Neural cell (in vitro differentiated cells): Measurements from ENCODE around the gene DDX56. TPM values are rescaled to one million over a fixed set of nuclear protein-coding genes. Genes with fewer than 3 reads are reported as not detected.

Source experiments
- H2AFZ ChIP-seq: fragments of 200-600, 300-800 bp; sonication (generic), shearing (Covaris generic); 2 replicates; pipeline ENCODE4 v1.6.0; 2014; ENCODE audit warnings: low read depth, mild to moderate bottlenecking, antibody characterized with exemption, low read length, moderate library complexity
- H3F3A ChIP-seq: fragments of 200-600 bp; shearing (Covaris generic); 2 replicates; pipeline ENCODE4 v1.6.1; 2016; ENCODE audit warnings: mild to moderate bottlenecking, moderate library complexity, mixed read lengths, antibody characterized with exemption, low read length; ENCODE audit not compliant: insufficient read depth, poor library complexity, severe bottlenecking
- H3K27ac ChIP-seq: fragments of 200-600, 300-800 bp; sonication (generic), shearing (Covaris generic); 2 replicates; pipeline ENCODE4 v1.5.1; 2014; ENCODE audit warnings: mild to moderate bottlenecking, low read length, moderate library complexity
- H3K27me3 ChIP-seq: fragments of 300-800, 200-600 bp; sonication (generic), shearing (Covaris generic); 2 replicates; pipeline ENCODE4 v1.6.0; 2014; ENCODE audit warnings: mild to moderate bottlenecking, low read depth, low read length, moderate library complexity; ENCODE audit not compliant: insufficient read depth
- H3K36me3 ChIP-seq: fragments of 300-800, 200-600 bp; sonication (generic), shearing (Covaris generic); 2 replicates; pipeline ENCODE4 v1.5.1; 2014; ENCODE audit warnings: mild to moderate bottlenecking, antibody characterized with exemption, low read length, moderate library complexity; ENCODE audit not compliant: insufficient read depth
- H3K4me2 ChIP-seq: fragments of 300-800, 200-600 bp; sonication (generic), shearing (Covaris generic); 2 replicates; pipeline ENCODE4 v1.6.0; 2014; ENCODE audit warnings: mild to moderate bottlenecking, low read length
- H3K4me3 ChIP-seq: fragments of 300-800, 200-600 bp; sonication (generic), shearing (Covaris generic); 2 replicates; pipeline ENCODE4 v1.5.1; 2014; ENCODE audit warnings: mild to moderate bottlenecking, low read length, moderate library complexity
- H3K79me2 ChIP-seq: fragments of 200-600 bp; shearing (Covaris generic); replicated peaks from 2 replicates; pipeline ENCODE4 v1.6.0; 2014; ENCODE audit warnings: mild to moderate bottlenecking, low read length, moderate library complexity; ENCODE audit not compliant: insufficient read depth
- H3K9ac ChIP-seq: fragments of 300-800, 200-600 bp; sonication (generic), shearing (Covaris generic); 2 replicates; pipeline ENCODE4 v1.6.1; 2016; ENCODE audit warnings: mild to moderate bottlenecking, low read length, mixed read lengths
- H3K9me2 ChIP-seq: fragments of 200-600 bp; shearing (Covaris generic); 2 replicates; pipeline ENCODE4 v1.6.1; 2016; ENCODE audit warnings: mild to moderate bottlenecking, low read length, mixed read lengths; ENCODE audit not compliant: insufficient read depth
- H3K9me3 ChIP-seq: fragments of 200-600, 300-800 bp; sonication (generic), shearing (Covaris generic); 2 replicates; pipeline ENCODE4 v1.6.1; 2016; ENCODE audit warnings: mild to moderate bottlenecking, mixed run types, low read length, moderate library complexity, mixed read lengths
- H4K20me1 ChIP-seq: fragments of 200-600 bp; shearing (Covaris generic); 2 replicates; pipeline ENCODE4 v1.6.1; 2016; ENCODE audit warnings: mild to moderate bottlenecking, mixed run types; ENCODE audit not compliant: insufficient read depth
- EP300 ChIP-seq: fragments of 450-650 bp; conservative IDR thresholded peaks from 2 replicates; pipeline ENCODE4 v1.6.1; 2014; ENCODE audit warnings: antibody characterized with exemption, mild to moderate bottlenecking, moderate library complexity; ENCODE audit not compliant: poor library complexity, severe bottlenecking
- EZH2 ChIP-seq: fragments of 200-600, 300-800 bp; shearing (Covaris generic), sonication (generic); IDR thresholded peaks from 2 replicates; pipeline ENCODE4 v1.6.1; 2014; ENCODE audit warnings: antibody characterized with exemption, low read length, borderline replicate concordance, mild to moderate bottlenecking; ENCODE audit not compliant: insufficient read depth, poor library complexity, severe bottlenecking
- MXI1 ChIP-seq: fragments of 450-650 bp; conservative IDR thresholded peaks from 2 replicates; pipeline ENCODE4 v1.6.1; 2014; ENCODE audit warnings: antibody characterized with exemption, mild to moderate bottlenecking; ENCODE audit not compliant: poor library complexity, severe bottlenecking
- POLR2AphosphoS5 ChIP-seq: IDR thresholded peaks from 2 replicates; pipeline ENCODE4 v1.6.1; 2012
- RAD21 ChIP-seq: fragments of 450-650 bp; conservative IDR thresholded peaks from 2 replicates; pipeline ENCODE4 v1.6.1; 2014; ENCODE audit warnings: antibody characterized with exemption, mild to moderate bottlenecking, moderate library complexity
- SMC3 ChIP-seq: fragments of 450-650 bp; conservative IDR thresholded peaks from 2 replicates; pipeline ENCODE4 v1.6.1; 2014; ENCODE audit warnings: antibody characterized with exemption, mild to moderate bottlenecking, moderate library complexity; ENCODE audit not compliant: poor library complexity
- TAF1 ChIP-seq: IDR thresholded peaks from 2 replicates; pipeline ENCODE4 v1.6.1; 2012; ENCODE audit warnings: low read depth
- polyA plus RNA-seq: library from polyadenylated mRNA; depleted of rRNA; stranded (reverse); fragments of >200 nt; gene quantifications from 2 replicates; pipeline ENCODE4 v1.2.3, GENCODE V29; 2014
- TF ChIP-seq, protein P1 (sequence below): IDR thresholded peaks from 2 replicates; pipeline ENCODE4 v1.6.1; 2012; ENCODE audit warnings: borderline replicate concordance
- TF ChIP-seq, protein P2 (sequence below): fragments of 450-650 bp; IDR thresholded peaks from 2 replicates; pipeline ENCODE4 v1.5.1; 2014; ENCODE audit warnings: antibody characterized with exemption, mild to moderate bottlenecking, moderate library complexity; ENCODE audit not compliant: poor library complexity, severe bottlenecking

Gene DDX56
- polyA plus RNA-seq, 1 donor from 2014 or later: 80.6 TPM

DNA sequence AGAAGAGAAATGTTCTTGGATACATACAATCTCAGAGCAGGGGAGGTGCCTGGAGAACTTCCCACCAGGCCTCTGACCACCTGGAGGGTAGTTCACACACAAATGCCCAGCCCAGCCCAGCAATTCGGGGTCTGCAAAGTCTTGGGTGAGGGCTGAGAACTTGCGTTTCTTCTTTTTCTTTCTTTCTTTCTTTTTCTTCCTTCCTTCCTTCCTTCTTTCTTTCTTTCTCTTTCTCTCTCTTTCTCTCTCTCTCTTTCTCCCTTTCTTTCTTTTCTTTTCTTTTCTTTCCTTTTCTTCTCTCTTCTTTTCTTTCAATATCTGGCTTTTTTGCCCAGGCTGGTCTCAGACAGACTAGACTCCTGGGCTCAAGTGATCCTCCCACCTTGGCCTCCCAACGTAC is 54.9 kb downstream of the DDX56 start:
- Histone ChIP-seq H3K9me2 (no peaks in the 10 kb centered on the region), H3K9me3 (no peaks in the 10 kb centered on the region), H3K79me2 (no peaks in the 10 kb centered on the region), H3K9ac (no peak overlapping the region), H3K4me3 (no peak overlapping the region), H3F3A (no peaks in the 10 kb centered on the region), H3K27ac (no peak overlapping the region), H2AFZ (no peak overlapping the region), H3K27me3 (no peaks in the 10 kb centered on the region), H3K4me2 (no peak overlapping the region), H4K20me1 (no peaks in the 10 kb centered on the region), H3K36me3 (no peaks in the 10 kb centered on the region)
- TF ChIP-seq RAD21 (no peak), SMC3 (no peak), EZH2 (no peak), EP300 (no peak), MXI1 (no peak), POLR2AphosphoS5 (no peak), TAF1 (no peak)
- TF ChIP-seq, protein P1, sequence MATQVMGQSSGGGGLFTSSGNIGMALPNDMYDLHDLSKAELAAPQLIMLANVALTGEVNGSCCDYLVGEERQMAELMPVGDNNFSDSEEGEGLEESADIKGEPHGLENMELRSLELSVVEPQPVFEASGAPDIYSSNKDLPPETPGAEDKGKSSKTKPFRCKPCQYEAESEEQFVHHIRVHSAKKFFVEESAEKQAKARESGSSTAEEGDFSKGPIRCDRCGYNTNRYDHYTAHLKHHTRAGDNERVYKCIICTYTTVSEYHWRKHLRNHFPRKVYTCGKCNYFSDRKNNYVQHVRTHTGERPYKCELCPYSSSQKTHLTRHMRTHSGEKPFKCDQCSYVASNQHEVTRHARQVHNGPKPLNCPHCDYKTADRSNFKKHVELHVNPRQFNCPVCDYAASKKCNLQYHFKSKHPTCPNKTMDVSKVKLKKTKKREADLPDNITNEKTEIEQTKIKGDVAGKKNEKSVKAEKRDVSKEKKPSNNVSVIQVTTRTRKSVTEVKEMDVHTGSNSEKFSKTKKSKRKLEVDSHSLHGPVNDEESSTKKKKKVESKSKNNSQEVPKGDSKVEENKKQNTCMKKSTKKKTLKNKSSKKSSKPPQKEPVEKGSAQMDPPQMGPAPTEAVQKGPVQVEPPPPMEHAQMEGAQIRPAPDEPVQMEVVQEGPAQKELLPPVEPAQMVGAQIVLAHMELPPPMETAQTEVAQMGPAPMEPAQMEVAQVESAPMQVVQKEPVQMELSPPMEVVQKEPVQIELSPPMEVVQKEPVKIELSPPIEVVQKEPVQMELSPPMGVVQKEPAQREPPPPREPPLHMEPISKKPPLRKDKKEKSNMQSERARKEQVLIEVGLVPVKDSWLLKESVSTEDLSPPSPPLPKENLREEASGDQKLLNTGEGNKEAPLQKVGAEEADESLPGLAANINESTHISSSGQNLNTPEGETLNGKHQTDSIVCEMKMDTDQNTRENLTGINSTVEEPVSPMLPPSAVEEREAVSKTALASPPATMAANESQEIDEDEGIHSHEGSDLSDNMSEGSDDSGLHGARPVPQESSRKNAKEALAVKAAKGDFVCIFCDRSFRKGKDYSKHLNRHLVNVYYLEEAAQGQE: no peak

DNA sequence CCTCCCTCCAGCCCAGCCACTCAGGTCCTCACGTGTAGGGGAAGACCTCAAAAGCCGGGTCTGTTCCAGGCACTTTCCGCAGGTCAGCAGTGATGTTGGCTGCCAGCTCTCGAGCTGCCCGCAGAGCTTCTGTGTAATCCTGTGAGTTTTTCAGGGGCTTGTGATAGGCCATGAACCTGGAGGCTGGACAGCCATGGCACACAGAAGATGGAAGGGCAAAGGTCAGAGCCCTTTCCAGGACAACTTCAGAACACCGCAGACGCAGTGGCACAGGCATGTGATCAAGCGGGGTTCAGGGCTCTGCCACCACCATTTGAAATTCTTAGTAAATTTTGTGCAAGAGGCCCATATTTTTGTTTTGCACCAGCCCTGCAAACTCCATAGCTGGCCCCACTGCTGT is 56.5 kb downstream of the DDX56 start:
- Histone ChIP-seq H3K9ac (no peak overlapping the region), H3K36me3 (no peaks in the 10 kb centered on the region), H3K27me3 (no peaks in the 10 kb centered on the region), H4K20me1 (no peaks in the 10 kb centered on the region), H2AFZ (no peak overlapping the region), H3K4me3 (no peak overlapping the region), H3F3A (no peaks in the 10 kb centered on the region), H3K79me2 (no peaks in the 10 kb centered on the region), H3K27ac (no peak overlapping the region), H3K9me2 (no peaks in the 10 kb centered on the region), H3K9me3 (no peaks in the 10 kb centered on the region), H3K4me2 (no peak overlapping the region)
- TF ChIP-seq RAD21 (no peak), EZH2 (no peak), EP300 (no peak), MXI1 (no peak), POLR2AphosphoS5 (no peak), TAF1 (no peak), SMC3 (no peak)
- TF ChIP-seq, protein P2, sequence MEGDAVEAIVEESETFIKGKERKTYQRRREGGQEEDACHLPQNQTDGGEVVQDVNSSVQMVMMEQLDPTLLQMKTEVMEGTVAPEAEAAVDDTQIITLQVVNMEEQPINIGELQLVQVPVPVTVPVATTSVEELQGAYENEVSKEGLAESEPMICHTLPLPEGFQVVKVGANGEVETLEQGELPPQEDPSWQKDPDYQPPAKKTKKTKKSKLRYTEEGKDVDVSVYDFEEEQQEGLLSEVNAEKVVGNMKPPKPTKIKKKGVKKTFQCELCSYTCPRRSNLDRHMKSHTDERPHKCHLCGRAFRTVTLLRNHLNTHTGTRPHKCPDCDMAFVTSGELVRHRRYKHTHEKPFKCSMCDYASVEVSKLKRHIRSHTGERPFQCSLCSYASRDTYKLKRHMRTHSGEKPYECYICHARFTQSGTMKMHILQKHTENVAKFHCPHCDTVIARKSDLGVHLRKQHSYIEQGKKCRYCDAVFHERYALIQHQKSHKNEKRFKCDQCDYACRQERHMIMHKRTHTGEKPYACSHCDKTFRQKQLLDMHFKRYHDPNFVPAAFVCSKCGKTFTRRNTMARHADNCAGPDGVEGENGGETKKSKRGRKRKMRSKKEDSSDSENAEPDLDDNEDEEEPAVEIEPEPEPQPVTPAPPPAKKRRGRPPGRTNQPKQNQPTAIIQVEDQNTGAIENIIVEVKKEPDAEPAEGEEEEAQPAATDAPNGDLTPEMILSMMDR: no peak
- TF ChIP-seq, protein P1: no peak

Other genes starting within 250 kb of the DDX56 start
- gene CAMK2B, start 248.3 kb downstream of the DDX56 start, polyA plus RNA-seq: 67.3 and 96.3 TPM in 2 replicates
- 61.2 and 69.9 TPM in 2 replicates for gene NUDCD3, start 83.2 kb downstream of the DDX56 start, polyA plus RNA-seq
- 0.20 TPM in 1 of 2 replicates, not detected in the other for gene NPC1L1, start 32.6 kb downstream of the DDX56 start, polyA plus RNA-seq
- gene TMED4, start 8.3 kb upstream of the DDX56 start, polyA plus RNA-seq: 158 and 202 TPM in 2 replicates
- 16.9 and 23.6 TPM in 2 replicates for gene OGDH, start 32.7 kb upstream of the DDX56 start, polyA plus RNA-seq
- 18.3 and 19.8 TPM in 2 replicates for gene ZMIZ2, start 174.9 kb upstream of the DDX56 start, polyA plus RNA-seq
- gene PPIA, start 222.8 kb upstream of the DDX56 start, polyA plus RNA-seq: 2,762 and 2,769 TPM in 2 replicates